MM.1S (cell line): ENCODE data around the gene IL18BP.

Source experiments
- CTCF ChIP-seq: fragments of 300-600 bp; sonication (generic); IDR thresholded peaks from 2 replicates; pipeline ENCODE4 v1.5.1; 2016; ENCODE audit warnings: antibody characterized with exemption, low read length, mixed read lengths
- EZH2 ChIP-seq: fragments of 300-600 bp; sonication (generic); optimal IDR thresholded peaks from 2 replicates; pipeline ENCODE3; 2017; ENCODE audit warnings: low read depth, mild to moderate bottlenecking, antibody characterized with exemption, low read length, mixed read lengths
- EZH2phosphoT487 ChIP-seq: fragments of 300-600 bp; sonication (generic); IDR thresholded peaks from 2 replicates; pipeline ENCODE4 v1.6.1; 2018; ENCODE audit warnings: antibody characterized with exemption, low read length

- no peak for TF ChIP-seq EZH2phosphoT487
- TF ChIP-seq EZH2: no peak
- TF ChIP-seq CTCF: no peak
Observed at GRCh38 chr11:72024069-72024754, 25.5 kb downstream of the IL18BP start.
